ENCODE measurements around the gene CIRBP. TPM values are rescaled to one million over a fixed set of nuclear protein-coding genes. Genes with fewer than 3 reads are reported as not detected.

CIRBP gene
- total RNA-seq, 1 donor from 2014 or later, result 462 TPM

- peaks cover 45% of the 10 kb centered on the region for H3K4me1 Mint-ChIP-seq (ENCODE audit: low read depth)
- peaks cover 9% of the 10 kb centered on the region for H3K27me3 Mint-ChIP-seq
- TF ChIP-seq, protein P1, sequence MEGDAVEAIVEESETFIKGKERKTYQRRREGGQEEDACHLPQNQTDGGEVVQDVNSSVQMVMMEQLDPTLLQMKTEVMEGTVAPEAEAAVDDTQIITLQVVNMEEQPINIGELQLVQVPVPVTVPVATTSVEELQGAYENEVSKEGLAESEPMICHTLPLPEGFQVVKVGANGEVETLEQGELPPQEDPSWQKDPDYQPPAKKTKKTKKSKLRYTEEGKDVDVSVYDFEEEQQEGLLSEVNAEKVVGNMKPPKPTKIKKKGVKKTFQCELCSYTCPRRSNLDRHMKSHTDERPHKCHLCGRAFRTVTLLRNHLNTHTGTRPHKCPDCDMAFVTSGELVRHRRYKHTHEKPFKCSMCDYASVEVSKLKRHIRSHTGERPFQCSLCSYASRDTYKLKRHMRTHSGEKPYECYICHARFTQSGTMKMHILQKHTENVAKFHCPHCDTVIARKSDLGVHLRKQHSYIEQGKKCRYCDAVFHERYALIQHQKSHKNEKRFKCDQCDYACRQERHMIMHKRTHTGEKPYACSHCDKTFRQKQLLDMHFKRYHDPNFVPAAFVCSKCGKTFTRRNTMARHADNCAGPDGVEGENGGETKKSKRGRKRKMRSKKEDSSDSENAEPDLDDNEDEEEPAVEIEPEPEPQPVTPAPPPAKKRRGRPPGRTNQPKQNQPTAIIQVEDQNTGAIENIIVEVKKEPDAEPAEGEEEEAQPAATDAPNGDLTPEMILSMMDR (IDR thresholded peaks at IDR 0.05; ENCODE audit: unreplicated experiment), result no peak
- peaks cover 4% of the 10 kb centered on the region for H3K36me3 Mint-ChIP-seq (ENCODE audit: insufficient read depth)
- H3K4me3 Mint-ChIP-seq (ENCODE audit: low read depth), result peak overlapping the region; percentile 48
- no peaks in the 10 kb centered on the region for H3K9me3 Mint-ChIP-seq (ENCODE audit: low read depth)
- DNase-seq (ENCODE audit: low spot score, unreplicated experiment), result no peak
- H3K27ac Mint-ChIP-seq, result peak overlapping the region; percentile 91
Measured at GRCh38 chr19:1265615-1266128, 3.5 kb upstream of the CIRBP start.

GRCh38 chr19:1266129-1266915, 2.8 kb upstream of the CIRBP start:
- Mint-ChIP-seq H3K4me3 (ENCODE audit: low read depth) (peak overlapping the region; percentile 48), H3K4me1 (ENCODE audit: low read depth) (peaks cover 49% of the 10 kb centered on the region)

GRCh38 chr19:1266916-1267476, 2.1 kb upstream of the CIRBP start:
- Mint-ChIP-seq H3K27ac (peak overlapping the region; percentile 86), H3K27me3 (peaks cover 9% of the 10 kb centered on the region), H3K4me3 (ENCODE audit: low read depth) (peak overlapping the region; percentile 3), H3K9me3 (ENCODE audit: low read depth) (no peaks in the 10 kb centered on the region), H3K36me3 (ENCODE audit: insufficient read depth) (peaks cover 9% of the 10 kb centered on the region), H3K4me1 (ENCODE audit: low read depth) (peaks cover 49% of the 10 kb centered on the region)
- TF ChIP-seq, protein P1 (IDR thresholded peaks at IDR 0.05; ENCODE audit: unreplicated experiment), result peak; percentile 99
- peak; percentile 82 for DNase-seq (ENCODE audit: low spot score, unreplicated experiment)

More at GRCh38 chr19:1266129-1266915, 2.8 kb upstream of the CIRBP start:
- Mint-ChIP-seq H3K36me3 (ENCODE audit: insufficient read depth) (peaks cover 8% of the 10 kb centered on the region), H3K27ac (peak overlapping the region; percentile 87), H3K9me3 (ENCODE audit: low read depth) (no peaks in the 10 kb centered on the region), H3K27me3 (peaks cover 9% of the 10 kb centered on the region)
- DNase-seq (ENCODE audit: low spot score, unreplicated experiment), result no peak
- TF ChIP-seq, protein P1 (IDR thresholded peaks at IDR 0.05; ENCODE audit: unreplicated experiment), result no peak

DNA sequence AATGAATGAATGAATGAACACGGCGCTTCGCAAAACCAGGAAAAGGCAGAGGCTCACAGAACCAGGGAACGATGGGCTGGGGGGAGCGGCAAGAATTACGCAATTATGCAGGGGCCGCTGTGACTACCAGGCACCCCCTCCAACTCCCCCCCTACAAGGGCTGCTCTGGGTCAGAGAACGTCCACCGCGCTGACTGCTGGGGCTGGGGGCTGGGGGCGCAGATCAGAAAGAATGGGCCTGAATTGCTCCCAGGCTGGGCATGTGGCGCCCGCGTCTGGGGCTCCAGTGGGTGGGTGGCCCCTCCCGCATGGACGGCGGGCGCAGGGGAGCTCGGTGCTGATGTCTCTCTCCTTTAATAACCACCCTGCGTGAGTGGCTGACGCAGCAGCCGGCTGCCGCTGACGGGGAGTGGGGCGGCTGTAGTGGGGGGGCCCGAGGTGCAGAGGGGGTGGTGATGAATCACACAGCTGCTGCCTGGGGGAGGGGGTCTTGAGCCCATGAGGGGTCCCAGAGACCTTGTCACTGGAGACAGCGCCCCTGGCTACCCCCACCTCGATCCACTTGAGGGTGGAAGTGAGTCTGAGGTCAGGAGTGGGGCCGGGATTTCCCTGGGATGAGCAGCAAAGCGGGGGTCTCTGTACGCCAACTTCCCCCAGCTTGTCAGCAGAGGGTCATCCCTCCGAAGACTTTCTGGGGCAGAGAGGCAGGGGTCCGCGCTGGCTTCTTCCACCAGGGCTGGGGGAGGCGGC, 1.5 kb upstream of the CIRBP start:
- H3K4me1 Mint-ChIP-seq (ENCODE audit: low read depth), result peaks cover 45% of the 10 kb centered on the region
- H3K36me3 Mint-ChIP-seq (ENCODE audit: insufficient read depth), result peaks cover 13% of the 10 kb centered on the region
- peaks cover 9% of the 10 kb centered on the region for H3K27me3 Mint-ChIP-seq
- TF ChIP-seq, protein P1 (IDR thresholded peaks at IDR 0.05; ENCODE audit: unreplicated experiment), result no peak
- H3K27ac Mint-ChIP-seq, result peak overlapping the region; percentile 86
- H3K9me3 Mint-ChIP-seq (ENCODE audit: low read depth), result no peaks in the 10 kb centered on the region
- peak overlapping the region; percentile 3 for H3K4me3 Mint-ChIP-seq (ENCODE audit: low read depth)
- DNase-seq (ENCODE audit: low spot score, unreplicated experiment), result no peak

Measured in progenitor cell of endocrine pancreas (in vitro differentiated cells).